GM18867 (cell line): Measurements from ENCODE around the gene LMX1B.

Experiments
- ATAC-seq: cut with Tn5 transposase; IDR thresholded peaks from one replicate; pipeline ENCODE4 v1.9.1; 2021; ENCODE audit warnings: mild to moderate bottlenecking, moderate library complexity; ENCODE audit not compliant: unreplicated experiment

The LMX1B gene

GRCh38 chr9:126630458-126631237, 16.9 kb downstream of the LMX1B start:
- ATAC-seq: no peak

GRCh38 chr9:126631254-126631653, 17.5 kb downstream of the LMX1B start:
- no peak for ATAC-seq

- no peak for ATAC-seq
Observed at GRCh38 chr9:126633881-126634558, 20.3 kb downstream of the LMX1B start.

- no peak for ATAC-seq
Observed at GRCh38 chr9:126635061-126635460, 21.3 kb downstream of the LMX1B start.

- no peak for ATAC-seq
Observed at GRCh38 chr9:126635661-126636439, 22.1 kb downstream of the LMX1B start.

GRCh38 chr9:126636983-126637798, 23.5 kb downstream of the LMX1B start:
- ATAC-seq: no peak

DNA sequence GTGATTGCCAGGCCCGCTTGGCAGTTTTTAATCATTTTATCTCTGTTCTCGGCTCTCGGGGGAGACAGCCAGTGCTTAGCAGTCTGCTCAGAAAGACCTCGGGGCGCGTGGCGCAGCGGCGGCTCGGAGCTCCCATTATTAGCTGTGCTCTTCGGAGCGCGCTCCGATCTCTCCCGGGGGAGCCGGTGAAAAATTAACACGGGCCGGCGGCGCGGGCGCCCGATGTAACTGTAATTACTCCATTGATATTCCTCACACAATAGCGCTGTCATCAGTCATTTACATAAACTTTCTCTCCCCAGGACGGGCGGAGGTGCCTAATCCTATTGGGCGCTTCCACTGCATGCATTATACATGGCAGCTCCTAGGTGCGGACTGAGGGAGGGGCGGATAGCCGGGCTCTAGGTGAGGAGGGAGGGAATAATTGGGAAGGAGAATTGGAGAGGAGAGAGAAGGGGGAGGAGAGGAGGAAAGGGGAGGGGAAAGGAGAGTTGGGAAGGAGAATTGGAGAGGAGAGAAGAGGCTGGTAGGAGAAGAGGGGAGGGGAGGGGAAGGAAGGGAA, 24.9 kb downstream of the LMX1B start:
- no peak for ATAC-seq

DNA sequence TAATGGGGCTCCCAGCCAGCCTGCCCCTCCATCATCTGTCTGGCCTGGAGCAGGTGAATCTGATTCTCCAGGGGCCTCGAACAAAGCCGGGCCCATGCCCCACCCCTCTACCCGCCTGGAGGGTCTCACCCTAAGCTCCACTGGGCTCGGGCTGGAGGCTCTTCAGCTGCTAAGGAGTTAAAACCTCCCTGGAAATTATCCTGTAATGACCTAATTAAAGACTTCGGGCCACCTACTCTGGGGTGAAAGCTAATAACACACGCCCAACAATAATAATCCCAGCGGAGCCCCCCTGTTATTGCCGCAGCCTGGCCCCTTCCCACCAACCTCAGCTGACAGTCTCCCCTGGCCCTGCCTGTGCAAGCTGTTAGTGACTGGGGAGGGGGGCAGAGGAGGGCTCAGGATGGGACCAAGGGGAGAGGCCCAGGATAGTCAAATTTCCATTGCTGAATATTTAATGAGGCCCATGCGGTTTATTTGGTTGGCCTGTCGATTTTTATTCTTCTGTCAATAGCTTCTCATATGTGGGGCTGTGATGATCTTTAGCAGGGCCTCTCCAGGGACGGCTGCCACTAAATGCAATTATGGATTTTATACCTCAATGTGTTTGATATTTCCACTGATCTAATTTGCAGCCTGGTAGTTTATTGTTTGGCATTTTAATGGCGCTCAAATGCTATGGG, 25.7 kb downstream of the LMX1B start:
- ATAC-seq: no peak

DNA sequence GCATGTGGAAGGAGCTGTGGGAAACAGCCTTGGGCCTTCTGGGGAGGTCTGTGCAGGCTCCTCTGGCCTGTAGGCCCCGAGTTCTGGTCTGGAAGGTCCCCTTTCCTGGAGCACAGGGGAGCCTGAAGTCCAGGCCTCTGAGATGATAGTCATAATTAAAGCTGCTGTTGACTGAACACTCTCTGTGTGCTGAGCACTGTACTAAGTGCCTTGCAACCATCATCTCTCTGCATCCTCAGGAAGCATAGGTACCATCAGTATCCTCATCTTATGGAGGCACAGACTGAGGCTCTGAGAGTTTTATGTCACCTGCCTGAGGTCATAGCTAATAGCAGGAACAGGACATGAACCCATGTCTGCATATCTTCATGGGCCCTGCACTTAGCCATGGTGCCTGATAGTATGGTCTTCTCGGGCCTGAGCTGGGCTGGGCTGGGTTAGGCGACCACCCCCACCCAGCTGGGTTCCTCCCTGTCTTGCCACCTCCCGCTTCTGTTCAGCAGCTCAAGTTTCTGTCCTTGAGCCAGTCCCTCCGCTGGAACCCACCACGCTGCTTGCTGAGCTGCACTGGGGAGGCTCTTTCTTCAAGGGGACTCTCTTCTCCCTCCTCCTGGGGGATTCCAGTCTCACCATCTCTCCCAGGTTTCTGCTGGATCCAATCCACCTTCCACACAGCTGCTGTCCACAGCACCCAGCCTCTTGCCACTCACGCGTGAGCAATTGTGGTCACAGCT, 27.6 kb downstream of the LMX1B start:
- no peak for ATAC-seq

GRCh38 chr9:126642010-126642744, 28.4 kb downstream of the LMX1B start:
- no peak for ATAC-seq

DNA sequence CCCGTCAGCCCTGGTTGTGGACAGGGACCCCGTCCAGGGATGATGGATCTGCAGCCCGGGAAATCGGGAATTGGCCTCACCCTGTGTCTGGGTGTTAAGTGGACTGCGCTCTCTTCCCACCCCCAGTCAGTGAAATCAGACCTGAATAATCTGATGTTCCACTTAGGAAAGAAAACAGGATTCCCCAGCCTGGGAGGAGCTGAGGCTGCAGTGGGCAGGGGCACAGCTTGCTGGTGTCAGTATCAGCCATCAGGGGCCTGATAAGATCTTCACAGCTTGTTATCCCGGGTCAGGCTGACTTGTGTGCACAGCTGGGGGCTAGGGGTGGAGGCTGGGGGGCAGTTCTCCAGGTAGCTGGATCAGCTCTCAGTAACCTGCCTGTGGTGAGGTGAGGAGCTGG, 29.1 kb downstream of the LMX1B start:
- ATAC-seq: no peak

GRCh38 chr9:126643945-126644527, 30.3 kb downstream of the LMX1B start:
- no peak for ATAC-seq

- no peak for ATAC-seq
Observed at GRCh38 chr9:126646162-126646561, 32.4 kb downstream of the LMX1B start.

DNA sequence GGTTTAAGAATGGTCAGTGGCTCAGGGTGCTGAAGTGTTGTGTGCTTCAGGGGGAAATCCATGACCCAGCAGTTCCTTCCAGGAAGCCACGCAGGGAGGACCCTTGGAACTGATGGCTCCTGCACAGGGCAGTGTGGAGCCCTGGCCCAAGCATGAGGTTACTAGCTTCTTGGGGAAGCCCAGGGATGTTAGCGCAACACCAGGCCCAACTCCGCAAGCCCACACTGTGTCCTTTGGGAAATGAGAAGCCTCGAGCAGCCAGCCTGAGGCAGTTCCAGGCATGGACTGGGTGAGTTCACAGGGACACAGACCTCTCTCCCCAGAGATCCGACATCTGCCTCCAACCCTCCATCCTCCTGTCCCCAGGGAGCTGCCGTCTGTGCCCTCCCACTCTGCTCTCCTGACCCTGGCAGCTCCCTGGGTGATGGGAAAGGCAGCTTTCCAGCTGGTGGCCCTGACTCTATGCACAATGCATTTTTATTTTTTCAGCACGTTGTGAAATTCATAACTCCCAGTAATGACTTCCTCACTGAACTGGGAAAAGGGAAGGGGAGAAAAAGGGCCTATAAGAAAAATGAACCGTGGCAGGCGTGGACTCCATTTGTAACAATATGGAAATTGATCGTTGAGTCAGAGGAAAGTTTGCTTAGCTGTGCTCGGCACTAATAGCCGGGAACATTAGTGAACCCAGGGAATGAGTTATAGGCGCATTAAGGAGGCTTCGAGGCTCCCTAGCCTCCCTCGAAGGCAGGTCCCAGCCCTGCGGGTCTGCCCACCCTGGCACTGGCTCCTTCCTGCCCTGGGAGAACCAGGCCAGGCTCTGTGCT, 34.1 kb downstream of the LMX1B start:
- no peak for ATAC-seq

- no peak for ATAC-seq
Observed at GRCh38 chr9:126649477-126649876, 35.7 kb downstream of the LMX1B start.

- ATAC-seq: no peak
Observed at GRCh38 chr9:126650404-126651341, 36.9 kb downstream of the LMX1B start.
